ENCODE results near the gene CMTM5. TPM values are rescaled to one million over a fixed set of nuclear protein-coding genes. Genes with fewer than 3 reads are reported as not detected.

CMTM5 gene
- total RNA-seq, 1 donor from 2014 or later = 0.26 TPM

DNA sequence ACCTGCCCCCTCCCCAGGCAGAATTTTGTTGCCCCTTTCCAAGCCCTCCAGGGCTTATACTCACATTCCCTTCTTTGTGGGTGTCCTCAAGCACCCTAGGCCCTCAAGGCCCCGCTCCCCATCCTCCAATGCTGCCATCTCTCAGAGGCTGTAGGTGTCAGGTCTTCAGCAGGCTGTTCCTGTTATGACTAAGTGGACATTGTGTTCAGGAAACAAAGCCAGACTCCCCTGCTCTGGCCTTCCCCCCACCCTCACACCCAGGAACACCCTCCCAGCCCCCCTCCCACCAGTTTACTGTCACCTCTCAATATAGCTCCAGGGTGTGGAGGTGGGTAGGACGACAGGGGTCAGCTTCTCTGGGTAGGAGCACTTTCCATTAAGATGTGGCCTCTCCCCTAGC is 32.6 kb downstream of the CMTM5 start:
- H3K27me3 Mint-ChIP-seq (ENCODE audit: unreplicated experiment) = peaks cover 32% of the 10 kb centered on the region
- no peak overlapping the region for H3K4me3 Mint-ChIP-seq (ENCODE audit: unreplicated experiment)
- no peak overlapping the region for H3K27ac Mint-ChIP-seq (ENCODE audit: unreplicated experiment)
- no peaks in the 10 kb centered on the region for H3K9me3 Mint-ChIP-seq (ENCODE audit: unreplicated experiment)
- H3K4me1 Mint-ChIP-seq (ENCODE audit: unreplicated experiment) = peaks cover 29% of the 10 kb centered on the region
- no peak for DNase-seq (ENCODE audit: low spot score)
- peaks cover 4% of the 10 kb centered on the region for H3K36me3 Mint-ChIP-seq (ENCODE audit: low read depth, unreplicated experiment)
- TF ChIP-seq, protein P1, sequence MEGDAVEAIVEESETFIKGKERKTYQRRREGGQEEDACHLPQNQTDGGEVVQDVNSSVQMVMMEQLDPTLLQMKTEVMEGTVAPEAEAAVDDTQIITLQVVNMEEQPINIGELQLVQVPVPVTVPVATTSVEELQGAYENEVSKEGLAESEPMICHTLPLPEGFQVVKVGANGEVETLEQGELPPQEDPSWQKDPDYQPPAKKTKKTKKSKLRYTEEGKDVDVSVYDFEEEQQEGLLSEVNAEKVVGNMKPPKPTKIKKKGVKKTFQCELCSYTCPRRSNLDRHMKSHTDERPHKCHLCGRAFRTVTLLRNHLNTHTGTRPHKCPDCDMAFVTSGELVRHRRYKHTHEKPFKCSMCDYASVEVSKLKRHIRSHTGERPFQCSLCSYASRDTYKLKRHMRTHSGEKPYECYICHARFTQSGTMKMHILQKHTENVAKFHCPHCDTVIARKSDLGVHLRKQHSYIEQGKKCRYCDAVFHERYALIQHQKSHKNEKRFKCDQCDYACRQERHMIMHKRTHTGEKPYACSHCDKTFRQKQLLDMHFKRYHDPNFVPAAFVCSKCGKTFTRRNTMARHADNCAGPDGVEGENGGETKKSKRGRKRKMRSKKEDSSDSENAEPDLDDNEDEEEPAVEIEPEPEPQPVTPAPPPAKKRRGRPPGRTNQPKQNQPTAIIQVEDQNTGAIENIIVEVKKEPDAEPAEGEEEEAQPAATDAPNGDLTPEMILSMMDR (IDR thresholded peaks at IDR 0.05; ENCODE audit: unreplicated experiment) = no peak

DNA sequence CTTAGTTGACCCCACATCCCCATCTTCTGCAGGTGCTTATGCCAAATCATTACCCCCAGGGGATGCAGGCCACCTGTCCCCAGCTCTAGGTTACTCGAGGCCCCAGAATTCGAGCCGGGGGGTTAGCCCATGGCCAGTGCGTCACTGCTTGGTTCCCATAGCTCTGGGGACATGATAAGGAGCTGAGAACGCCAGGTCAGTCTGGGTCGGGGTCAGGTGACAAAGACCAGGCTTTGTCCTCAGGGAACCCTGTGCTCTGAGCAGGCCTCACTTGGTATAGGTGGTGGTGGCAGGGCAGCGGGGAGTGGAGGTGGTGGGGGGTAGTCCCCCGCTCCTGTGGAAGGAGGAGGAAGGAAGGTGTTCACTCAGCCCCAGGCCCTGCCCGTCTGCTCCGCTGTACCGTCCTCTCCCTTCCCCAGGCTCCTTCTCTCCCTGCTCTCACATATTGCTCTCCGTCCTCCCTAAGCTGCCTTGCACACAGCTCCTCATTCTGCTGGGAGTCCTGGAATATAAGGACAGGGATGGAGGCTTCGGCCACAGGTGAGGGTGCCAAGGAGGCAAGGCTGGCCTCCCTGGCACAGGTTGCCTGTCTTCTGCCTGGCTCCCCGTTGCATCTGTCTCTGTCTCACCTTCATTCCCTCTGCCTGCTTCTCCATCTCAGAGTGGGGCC is 33.3 kb downstream of the CMTM5 start:
- Mint-ChIP-seq H3K4me1 (ENCODE audit: unreplicated experiment) (peaks cover 29% of the 10 kb centered on the region), H3K27me3 (ENCODE audit: unreplicated experiment) (peaks cover 33% of the 10 kb centered on the region), H3K4me3 (ENCODE audit: unreplicated experiment) (peak overlapping the region; percentile 29), H3K9me3 (ENCODE audit: unreplicated experiment) (no peaks in the 10 kb centered on the region), H3K27ac (ENCODE audit: unreplicated experiment) (peak overlapping the region; percentile 20), H3K36me3 (ENCODE audit: low read depth, unreplicated experiment) (peaks cover 4% of the 10 kb centered on the region)
- no peak for DNase-seq (ENCODE audit: low spot score)
- TF ChIP-seq, protein P1 (IDR thresholded peaks at IDR 0.05; ENCODE audit: unreplicated experiment) = no peak

DNA sequence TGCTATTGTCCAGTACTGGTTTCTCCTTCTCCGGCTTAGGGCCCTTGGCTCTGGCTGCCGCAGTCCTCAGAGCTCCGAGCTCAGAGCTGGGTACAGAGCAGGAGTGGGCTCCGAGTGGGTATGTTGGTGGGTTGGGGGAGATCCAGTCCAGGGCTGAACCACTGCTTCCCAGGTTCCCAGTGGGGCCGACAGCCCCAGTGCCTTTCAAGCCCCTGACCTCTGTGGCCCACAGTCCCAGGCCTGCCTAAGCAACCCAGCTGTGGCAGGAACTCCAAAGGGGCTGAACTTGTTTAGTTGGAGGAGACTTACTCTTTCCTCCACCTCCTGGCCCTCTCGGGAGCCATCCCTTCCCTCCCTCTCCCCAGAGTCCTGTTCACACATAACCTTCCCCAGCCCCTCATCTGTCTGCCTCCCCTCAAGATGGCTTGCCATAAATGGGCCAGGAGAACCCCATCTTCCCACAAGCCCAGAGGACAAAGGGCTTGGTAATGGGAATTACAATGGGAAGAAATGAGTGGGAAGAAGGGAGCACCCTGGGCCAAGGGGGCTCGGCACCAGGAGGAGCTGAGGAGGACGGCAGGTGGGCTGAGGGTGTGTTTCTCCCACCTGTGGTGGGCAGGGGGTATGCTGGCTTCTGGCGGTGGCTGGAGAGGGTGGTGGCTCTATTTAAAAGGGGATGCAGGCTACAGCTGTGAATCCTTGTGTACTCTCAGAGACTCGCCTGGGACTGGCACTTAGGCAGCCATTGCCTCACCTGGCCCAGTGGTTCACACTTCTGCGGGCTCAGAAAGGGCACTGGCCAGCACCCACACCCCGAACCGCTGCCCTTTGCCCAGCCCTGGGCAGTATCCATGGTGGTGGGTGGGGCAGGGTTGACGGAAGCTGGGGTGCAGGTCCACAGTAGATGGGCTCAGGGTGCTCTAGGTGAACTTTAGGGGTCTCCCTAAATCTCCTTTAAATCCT is 35.0 kb downstream of the CMTM5 start:
- H3K9me3 Mint-ChIP-seq (ENCODE audit: unreplicated experiment) = no peaks in the 10 kb centered on the region
- no peak for DNase-seq (ENCODE audit: low spot score)
- peaks cover 29% of the 10 kb centered on the region for H3K4me1 Mint-ChIP-seq (ENCODE audit: unreplicated experiment)
- no peak overlapping the region for H3K27ac Mint-ChIP-seq (ENCODE audit: unreplicated experiment)
- TF ChIP-seq, protein P1 (IDR thresholded peaks at IDR 0.05; ENCODE audit: unreplicated experiment) = no peak
- peaks cover 4% of the 10 kb centered on the region for H3K36me3 Mint-ChIP-seq (ENCODE audit: low read depth, unreplicated experiment)
- no peak overlapping the region for H3K4me3 Mint-ChIP-seq (ENCODE audit: unreplicated experiment)
- peaks cover 26% of the 10 kb centered on the region for H3K27me3 Mint-ChIP-seq (ENCODE audit: unreplicated experiment)

DNA sequence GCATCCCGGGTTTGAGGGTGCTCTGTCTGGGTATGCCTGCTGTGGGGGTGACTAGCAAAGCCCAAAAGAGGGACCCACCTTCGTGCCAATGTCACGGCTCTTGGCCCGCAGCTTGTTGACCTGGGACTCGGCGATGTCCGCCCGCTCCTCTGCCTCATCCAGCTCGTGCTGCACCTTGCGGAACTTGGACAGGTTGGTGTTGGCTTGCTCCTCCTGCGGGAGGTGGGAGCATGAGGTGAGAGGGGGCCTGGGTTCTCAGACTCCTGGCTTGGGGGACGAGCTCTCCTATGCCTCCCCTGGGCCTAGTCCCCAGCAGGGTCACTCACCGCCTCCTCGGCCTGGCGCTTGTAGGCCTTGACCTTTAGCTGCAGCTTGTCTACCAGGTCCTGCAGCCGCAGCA is 36.8 kb downstream of the CMTM5 start:
- no peak overlapping the region for H3K27ac Mint-ChIP-seq (ENCODE audit: unreplicated experiment)
- no peak for DNase-seq (ENCODE audit: low spot score)
- peaks cover 27% of the 10 kb centered on the region for H3K4me1 Mint-ChIP-seq (ENCODE audit: unreplicated experiment)
- H3K4me3 Mint-ChIP-seq (ENCODE audit: unreplicated experiment) = no peak overlapping the region
- H3K36me3 Mint-ChIP-seq (ENCODE audit: low read depth, unreplicated experiment) = peaks cover 4% of the 10 kb centered on the region
- H3K27me3 Mint-ChIP-seq (ENCODE audit: unreplicated experiment) = peaks cover 26% of the 10 kb centered on the region
- H3K9me3 Mint-ChIP-seq (ENCODE audit: unreplicated experiment) = no peaks in the 10 kb centered on the region
- TF ChIP-seq, protein P1 (IDR thresholded peaks at IDR 0.05; ENCODE audit: unreplicated experiment) = no peak
